OCI-LY7 (cell line): ENCODE results near the gene DST.

Source experiments
- CTCF ChIP-seq: fragments of 200-600 bp; sonication (generic); conservative IDR thresholded peaks from 2 replicates; pipeline ENCODE4 v1.5.1; 2014; ENCODE audit warnings: mild to moderate bottlenecking, antibody characterized with exemption, low read length, moderate library complexity, mixed read lengths
- EZH2phosphoT487 ChIP-seq: fragments of 200-600 bp; sonication (generic); IDR thresholded peaks from 2 replicates; pipeline ENCODE4 v1.6.1; 2018; ENCODE audit warnings: low read depth, borderline replicate concordance, mild to moderate bottlenecking, mixed run types, antibody characterized with exemption, low read length, moderate library complexity, mixed read lengths

- no peak for TF ChIP-seq EZH2phosphoT487
- no peak for TF ChIP-seq CTCF
These were observed 218.1 kb downstream of the DST start for GRCh38 chr6:56424542-56425083.
